Activated CD4-positive, alpha-beta T cell treated with anti-CD3 and anti-CD28 coated beads for 36 hours (primary cell): ENCODE results near the gene MEGF11. TPM values are rescaled to one million over a fixed set of nuclear protein-coding genes. Genes with fewer than 3 reads are reported as not detected.

Source experiments
- ATAC-seq: fragments of 200-7000 bp; cut with Tn5 transposase; one replicate; pipeline ENCODE4 v1.10.0; 2021; ENCODE audit warnings: mild to moderate bottlenecking, moderate library complexity
- CTCF ChIA-PET: fragments of 350-600 bp; sonication (Branson Sonifier 250); formaldehyde crosslinking; loops from one replicate; lab custom pipeline; 2021; ENCODE audit warnings: antibody characterized with exemption; lab: Charles Lee
- POLR2A ChIA-PET: fragments of 350-600 bp; sonication (Branson Sonifier 250); formaldehyde crosslinking; loops from one replicate; lab custom pipeline; 2021; ENCODE audit warnings: antibody characterized with exemption, inconsistent platforms; lab: Charles Lee
- DNase-seq: peaks from one replicate; pipeline ENCODE4 v3.0.0-alpha.2; 2020
- H3K27ac Mint-ChIP-seq: one replicate; pipeline ENCODE4 v1.8.0; 2021; ENCODE audit warnings: mixed read lengths
- H3K27me3 Mint-ChIP-seq: one replicate; pipeline ENCODE4 v1.8.0; 2021; ENCODE audit warnings: mixed read lengths
- H3K36me3 Mint-ChIP-seq: one replicate; pipeline ENCODE4 v1.8.0; 2021; ENCODE audit warnings: low read depth, mixed read lengths
- H3K4me1 Mint-ChIP-seq: one replicate; pipeline ENCODE4 v1.8.0; 2021; ENCODE audit warnings: mixed read lengths
- H3K4me3 Mint-ChIP-seq: one replicate; pipeline ENCODE4 v1.8.0; 2021; ENCODE audit warnings: mild to moderate bottlenecking, moderate library complexity, mixed read lengths
- H3K9me3 Mint-ChIP-seq: one replicate; pipeline ENCODE4 v1.8.0; 2021; ENCODE audit warnings: low read depth, mixed read lengths
- intact Hi-C, 2 experiments: fragments of 100-400 bp; cut with DNase I in 1 of 2; cut with micrococcal nuclease in 1 of 2; formaldehyde crosslinking; loops; one replicate each; pipeline versions ENCODE4 v1.14.2 to v1.15.1; 2022 to 2024; cut with DNase I, micrococcal nuclease
- total RNA-seq, 2 experiments: library from RNA; stranded (reverse); gene quantifications; one replicate each; pipeline ENCODE4 v1.2.3, GENCODE V29; 2021

The MEGF11 gene
- total RNA-seq, 2 experiments from 2014 or later, result not detected

DNA sequence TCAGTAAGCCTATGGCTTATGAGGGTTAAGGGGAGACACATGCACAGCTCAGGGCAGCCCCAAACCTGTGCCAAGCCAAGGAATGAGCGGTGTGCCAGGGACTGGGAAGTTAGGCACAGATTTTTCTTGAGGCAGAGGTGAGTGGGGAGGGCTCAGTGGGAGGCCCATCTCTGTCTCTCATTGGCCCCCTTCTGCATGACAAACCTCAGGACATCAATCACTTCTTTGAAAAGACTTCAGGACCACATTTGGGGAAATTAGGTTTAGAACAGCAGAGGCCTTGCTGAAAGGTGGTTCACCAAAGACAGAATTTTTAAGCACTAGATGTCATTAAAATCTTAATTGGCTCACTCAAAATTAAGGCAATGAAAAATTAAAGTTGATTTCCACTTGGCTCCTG lies 327.1 kb downstream of the MEGF11 start:
- no peaks in the 10 kb centered on the region for H3K4me1 Mint-ChIP-seq
- ChIA-PET CTCF (no interaction called here), POLR2A (no interaction called here)
- H3K4me3 Mint-ChIP-seq, result no peak overlapping the region
- no peak overlapping the region for H3K27ac Mint-ChIP-seq
- intact Hi-C loops, result no loop called here
- ATAC-seq, result no peak
- no peaks in the 10 kb centered on the region for H3K36me3 Mint-ChIP-seq
- H3K9me3 Mint-ChIP-seq, result no peaks in the 10 kb centered on the region
- DNase-seq, result no peak
- no peaks in the 10 kb centered on the region for H3K27me3 Mint-ChIP-seq

DNA sequence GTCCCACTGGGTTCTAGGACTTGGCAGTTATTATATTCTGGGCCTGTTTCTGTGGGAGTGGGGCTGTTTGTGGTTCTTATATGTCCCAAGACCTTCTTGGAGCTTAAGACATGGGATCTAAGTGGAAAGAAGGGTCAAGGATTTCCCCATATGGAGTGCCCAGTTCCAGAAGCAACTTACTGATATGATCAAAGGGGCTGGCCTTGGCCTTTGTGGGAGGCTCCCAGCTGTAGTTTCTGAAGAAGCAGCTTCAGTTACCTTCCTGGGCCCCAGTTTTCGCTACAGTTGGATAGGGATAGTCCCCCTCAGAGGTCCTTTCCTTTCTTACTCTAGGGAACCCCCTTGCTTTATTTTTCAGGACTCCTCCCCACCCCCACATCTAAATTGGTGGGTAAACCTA lies 328.2 kb downstream of the MEGF11 start:
- intact Hi-C loops, result no loop called here
- POLR2A ChIA-PET, result no interaction called here
- CTCF ChIA-PET, result interaction anchor here (0.6 kb wide), 1 partner anchor 261 kb away, joined by 3 read pairs; no protein-coding TSS in a partner anchor
- no peaks in the 10 kb centered on the region for H3K9me3 Mint-ChIP-seq
- H3K4me1 Mint-ChIP-seq, result no peaks in the 10 kb centered on the region
- DNase-seq, result no peak
- no peak overlapping the region for H3K4me3 Mint-ChIP-seq
- no peaks in the 10 kb centered on the region for H3K36me3 Mint-ChIP-seq
- no peak overlapping the region for H3K27ac Mint-ChIP-seq
- ATAC-seq, result no peak
- no peaks in the 10 kb centered on the region for H3K27me3 Mint-ChIP-seq

DNA sequence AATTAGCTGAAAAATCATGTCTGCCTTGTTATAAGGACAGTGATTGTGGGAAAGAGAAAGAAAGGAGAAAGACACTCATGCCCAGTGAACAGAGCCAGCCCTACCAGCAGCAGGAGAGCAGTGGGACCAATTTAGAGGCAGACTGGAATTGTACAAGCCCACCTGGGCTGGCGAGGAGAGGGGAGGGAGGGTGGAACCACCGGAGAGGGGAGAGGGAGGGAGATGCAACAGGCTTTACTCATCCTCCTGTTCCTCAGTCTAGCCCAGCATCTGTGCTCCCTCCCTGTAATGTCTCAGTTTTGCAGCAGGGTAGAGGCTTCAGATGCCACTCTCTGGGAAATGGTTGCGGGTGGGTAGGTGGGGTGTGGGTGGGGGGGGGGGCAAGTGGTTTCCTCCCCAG lies 329.5 kb downstream of the MEGF11 start:
- ChIA-PET POLR2A (no interaction called here), CTCF (no interaction called here)
- Mint-ChIP-seq H3K4me1 (no peaks in the 10 kb centered on the region), H3K27me3 (no peaks in the 10 kb centered on the region), H3K9me3 (no peaks in the 10 kb centered on the region), H3K4me3 (no peak overlapping the region), H3K36me3 (no peaks in the 10 kb centered on the region), H3K27ac (no peak overlapping the region)
- DNase-seq (no peak), ATAC-seq (no peak)
- intact Hi-C loops, result no loop called here

DNA sequence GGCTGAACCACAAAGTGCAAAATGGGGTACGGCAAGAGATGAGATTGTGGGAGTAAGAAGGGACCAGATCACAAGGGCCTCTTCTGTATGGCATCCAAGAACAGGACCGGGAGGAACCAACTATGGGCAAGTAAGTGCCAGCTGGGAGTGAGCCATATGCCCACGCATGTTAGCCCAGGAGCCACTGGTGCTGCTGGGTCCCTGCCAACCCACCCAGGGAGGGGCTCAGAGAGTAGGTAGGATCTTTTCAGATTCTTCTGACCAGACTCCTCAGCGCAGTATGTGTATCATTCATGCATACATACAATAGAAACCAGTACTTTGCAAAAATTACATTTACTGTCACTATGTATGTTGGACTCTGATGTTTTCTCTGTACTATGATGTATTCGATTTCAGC lies 330.3 kb downstream of the MEGF11 start:
- peaks cover 2% of the 10 kb centered on the region for H3K36me3 Mint-ChIP-seq

DNA sequence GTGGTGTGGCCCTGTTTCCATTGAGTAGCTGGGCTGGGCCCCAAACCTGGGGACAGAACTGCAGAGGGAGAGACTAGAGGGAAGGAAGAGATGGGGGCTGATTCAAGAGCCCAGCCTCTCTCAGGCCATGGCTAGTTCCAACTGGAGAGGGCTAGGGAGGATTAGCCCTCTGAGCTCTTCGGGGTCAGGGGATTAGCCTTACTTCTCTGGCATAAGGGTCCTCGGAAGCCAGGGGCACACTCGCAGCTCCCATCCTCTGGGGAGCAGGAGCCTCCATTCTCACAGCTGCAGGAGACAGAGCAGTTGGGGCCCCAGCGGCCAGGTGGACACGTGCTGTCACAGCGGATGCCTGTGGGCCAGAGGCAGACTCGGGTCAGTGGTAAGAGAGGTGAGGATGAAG lies 330.9 kb downstream of the MEGF11 start:
- DNase-seq (no peak), ATAC-seq (no peak)
- H3K36me3 Mint-ChIP-seq, result peaks cover 2% of the 10 kb centered on the region
- H3K9me3 Mint-ChIP-seq, result no peaks in the 10 kb centered on the region
- H3K27me3 Mint-ChIP-seq, result no peaks in the 10 kb centered on the region
- H3K4me3 Mint-ChIP-seq, result no peak overlapping the region
- POLR2A ChIA-PET, result no interaction called here
- CTCF ChIA-PET, result interaction anchor here (0.6 to 0.8 kb wide), 2 partner anchors 286 to 311 kb away, joined by 3 read pairs; no protein-coding TSS in a partner anchor
- H3K27ac Mint-ChIP-seq, result no peak overlapping the region
- peaks cover 12% of the 10 kb centered on the region for H3K4me1 Mint-ChIP-seq
- intact Hi-C loops, result no loop called here

More for the DNA sequence above, 330.3 kb downstream of the MEGF11 start:
- no peak overlapping the region for H3K4me3 Mint-ChIP-seq
- ATAC-seq (no peak), DNase-seq (no peak)
- ChIA-PET CTCF (interaction anchor here (0.6 kb wide), 1 partner anchor 286 kb away, joined by 3 read pairs; no protein-coding TSS in a partner anchor), POLR2A (no interaction called here)
- H3K27me3 Mint-ChIP-seq, result no peaks in the 10 kb centered on the region
- peaks cover 6% of the 10 kb centered on the region for H3K4me1 Mint-ChIP-seq
- H3K9me3 Mint-ChIP-seq, result no peaks in the 10 kb centered on the region
- no peak overlapping the region for H3K27ac Mint-ChIP-seq
- intact Hi-C loops, result no loop called here

DNA sequence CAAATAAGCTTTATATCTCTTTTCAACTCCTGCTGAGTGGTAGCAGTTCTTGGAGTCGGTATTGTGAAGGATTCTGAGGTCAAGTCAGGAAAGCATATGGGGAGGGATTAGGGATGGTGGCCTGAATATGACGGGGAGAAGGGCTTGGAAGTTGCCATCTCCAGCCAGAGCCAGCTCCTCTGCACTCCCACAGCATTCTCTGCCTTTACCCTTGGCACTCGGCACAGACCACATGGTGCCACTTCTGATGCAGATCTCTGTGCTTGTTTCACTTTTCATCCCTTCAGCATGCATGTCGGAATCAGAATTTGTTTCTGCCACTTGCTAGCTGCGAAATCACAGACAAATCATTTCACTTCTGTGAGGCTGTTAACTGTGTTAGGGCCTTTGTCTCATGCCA lies 331.8 kb downstream of the MEGF11 start:
- ATAC-seq, result no peak
- CTCF ChIA-PET, result interaction anchor here (0.8 to 1.3 kb wide), 2 partner anchors 42 to 312 kb away, joined by 3 read pairs; no protein-coding TSS in a partner anchor
- no peak overlapping the region for H3K27ac Mint-ChIP-seq
- H3K4me3 Mint-ChIP-seq, result no peak overlapping the region
- H3K27me3 Mint-ChIP-seq, result no peaks in the 10 kb centered on the region
- peaks cover 2% of the 10 kb centered on the region for H3K36me3 Mint-ChIP-seq
- H3K9me3 Mint-ChIP-seq, result no peaks in the 10 kb centered on the region
- POLR2A ChIA-PET, result no interaction called here
- peaks cover 20% of the 10 kb centered on the region for H3K4me1 Mint-ChIP-seq
- no peak for DNase-seq
- intact Hi-C loops, result no loop called here

DNA sequence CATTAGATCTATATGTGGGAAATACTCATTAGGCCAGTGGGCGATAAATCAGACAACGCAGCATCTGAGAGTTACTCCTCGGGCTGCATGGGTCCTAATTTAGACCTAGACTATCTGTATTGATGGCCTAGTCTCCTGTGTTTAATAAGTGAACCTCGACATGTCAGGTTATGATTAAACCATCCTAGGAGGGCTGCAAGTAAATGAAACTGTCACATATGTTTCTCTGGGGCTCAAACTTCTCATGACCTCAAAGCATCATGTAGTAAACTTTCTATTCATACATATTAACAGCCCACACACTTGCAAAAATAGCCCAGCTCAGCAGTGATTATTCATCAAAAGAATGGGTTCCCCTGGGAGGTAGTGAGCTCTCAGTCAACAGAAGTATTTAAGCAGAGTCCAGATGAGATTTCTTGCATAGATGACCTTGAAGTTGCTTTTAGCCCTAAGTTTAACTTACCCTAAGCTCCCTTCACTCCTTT lies 332.7 kb downstream of the MEGF11 start:
- Mint-ChIP-seq H3K9me3 (no peaks in the 10 kb centered on the region), H3K4me1 (peaks cover 29% of the 10 kb centered on the region), H3K36me3 (peaks cover 2% of the 10 kb centered on the region), H3K4me3 (no peak overlapping the region), H3K27me3 (no peaks in the 10 kb centered on the region), H3K27ac (no peak overlapping the region)
- DNase-seq (no peak), ATAC-seq (no peak)
- CTCF ChIA-PET, result interaction anchor here (1.3 kb wide), 1 partner anchor 41 kb away, joined by 3 read pairs; no protein-coding TSS in a partner anchor
- POLR2A ChIA-PET, result interaction anchor here (0.7 kb wide), 1 partner anchor 219 kb away, joined by 3 read pairs; no protein-coding TSS in a partner anchor
- intact Hi-C loops, result no loop called here

DNA sequence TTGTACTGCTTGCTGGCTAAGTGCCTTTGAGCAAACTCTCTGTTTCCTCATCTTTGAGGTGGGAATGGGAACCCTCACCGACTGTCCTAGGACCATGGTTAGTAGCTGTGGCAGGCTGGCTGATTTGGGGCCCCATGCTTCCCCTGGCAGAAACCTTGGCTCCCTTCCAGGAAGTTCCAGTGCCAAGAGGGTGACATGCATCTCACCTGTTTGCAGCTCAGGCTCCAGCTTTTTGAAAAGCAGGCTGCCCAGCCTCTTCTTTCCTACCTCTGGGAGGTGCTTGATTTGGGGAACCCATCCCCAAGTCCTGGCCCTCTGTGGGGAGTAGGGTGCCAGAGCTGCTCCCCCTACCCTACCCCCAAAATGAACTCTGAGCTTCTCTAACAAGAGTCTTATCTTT lies 333.4 kb downstream of the MEGF11 start:
- no peaks in the 10 kb centered on the region for H3K27me3 Mint-ChIP-seq
- H3K4me3 Mint-ChIP-seq, result no peak overlapping the region
- H3K27ac Mint-ChIP-seq, result no peak overlapping the region
- H3K4me1 Mint-ChIP-seq, result peaks cover 31% of the 10 kb centered on the region
- DNase-seq, result no peak
- H3K36me3 Mint-ChIP-seq, result peaks cover 2% of the 10 kb centered on the region
- intact Hi-C loops, result no loop called here
- no peaks in the 10 kb centered on the region for H3K9me3 Mint-ChIP-seq
- ChIA-PET POLR2A (no interaction called here), CTCF (no interaction called here)
- no peak for ATAC-seq

DNA sequence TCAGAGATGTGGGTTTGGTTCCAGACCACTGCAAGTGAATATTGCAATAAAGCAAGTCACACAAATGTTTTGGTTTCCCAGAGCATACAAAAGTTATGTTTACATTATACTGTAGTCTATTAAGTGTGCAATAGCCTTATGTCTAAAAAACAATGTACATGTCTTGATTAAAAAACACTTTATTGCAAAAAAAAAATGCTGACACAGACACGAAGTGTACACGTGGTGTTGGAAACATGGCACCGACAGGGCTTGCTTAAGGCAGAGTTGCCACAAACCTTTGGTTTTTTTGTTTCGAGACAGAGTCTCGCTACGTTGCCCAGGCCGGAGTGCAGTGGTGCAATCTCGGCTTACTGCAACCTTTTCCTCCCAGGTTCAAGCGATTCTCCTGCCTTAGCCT lies 334.2 kb downstream of the MEGF11 start:
- H3K9me3 Mint-ChIP-seq, result no peaks in the 10 kb centered on the region
- intact Hi-C loops, result loop anchor here in 1 of 2 experiments (5.0 kb wide), 1 partner anchor 47 kb away; no protein-coding TSS in a partner anchor
- DNase-seq (no peak), ATAC-seq (no peak)
- peaks cover 2% of the 10 kb centered on the region for H3K36me3 Mint-ChIP-seq
- ChIA-PET CTCF (interaction anchor here (1.6 kb wide), 1 partner anchor 50 kb away, joined by 5 read pairs; the partner anchor contains the start of gene RAB11A), POLR2A (no interaction called here)
- no peak overlapping the region for H3K4me3 Mint-ChIP-seq
- H3K4me1 Mint-ChIP-seq, result peaks cover 31% of the 10 kb centered on the region
- H3K27me3 Mint-ChIP-seq, result no peaks in the 10 kb centered on the region
- no peak overlapping the region for H3K27ac Mint-ChIP-seq

DNA sequence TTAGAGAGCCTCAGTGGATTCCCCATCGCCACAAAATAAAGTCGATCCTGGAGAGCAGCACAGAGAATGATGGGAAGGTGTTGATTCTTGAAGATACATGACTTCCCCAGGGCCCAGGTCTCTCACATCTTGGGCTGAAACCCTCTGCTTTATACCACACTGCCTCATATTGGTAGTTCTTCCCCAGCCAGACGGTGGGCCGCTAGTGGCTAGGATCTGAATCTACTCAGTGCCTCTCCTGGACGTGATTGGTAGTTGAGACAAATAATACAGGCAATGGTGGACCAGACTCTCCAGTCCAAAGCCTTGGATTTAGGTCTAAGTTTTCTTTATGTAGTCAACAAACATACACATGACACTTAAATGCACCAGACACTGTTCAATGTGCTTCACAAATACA lies 334.6 kb downstream of the MEGF11 start:
- H3K36me3 Mint-ChIP-seq, result peaks cover 2% of the 10 kb centered on the region

DNA sequence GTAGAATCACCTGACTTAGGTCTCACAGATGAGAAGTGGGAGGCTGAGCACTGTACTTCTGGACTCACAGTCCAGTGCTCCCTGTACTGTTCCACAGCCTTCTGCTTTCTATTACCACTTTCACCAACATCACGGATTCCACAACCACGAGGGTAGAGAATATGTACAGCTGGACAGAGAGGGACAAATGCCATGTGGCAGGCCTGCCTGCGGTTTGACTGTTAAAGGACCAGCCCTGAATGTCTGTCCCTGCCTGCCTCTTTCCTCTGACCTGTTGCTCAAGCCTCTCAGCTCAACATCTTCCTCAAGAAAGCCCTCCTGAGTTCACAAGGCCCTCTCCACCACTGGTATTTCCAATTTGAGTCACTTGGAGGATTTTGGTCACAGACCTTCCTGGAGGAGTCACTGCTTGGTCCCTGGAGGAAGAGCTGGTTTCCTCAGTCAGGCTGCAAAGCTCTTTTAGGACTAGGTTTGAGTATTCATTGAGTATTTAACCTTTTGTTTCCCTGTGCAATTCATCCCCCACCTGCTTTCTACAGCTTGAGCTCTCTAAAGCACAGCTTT lies 335.1 kb downstream of the MEGF11 start:
- ChIA-PET POLR2A (no interaction called here), CTCF (interaction anchor here (0.6 to 1.6 kb wide), 2 partner anchors 49 to 124 kb away, joined by 3 to 5 read pairs; partner anchors contain the start of gene RAB11A)
- no peak for DNase-seq

More for the DNA sequence above, 334.6 kb downstream of the MEGF11 start:
- no peak for ATAC-seq
- Mint-ChIP-seq H3K4me1 (peaks cover 31% of the 10 kb centered on the region), H3K27ac (no peak overlapping the region), H3K4me3 (no peak overlapping the region), H3K27me3 (no peaks in the 10 kb centered on the region), H3K9me3 (no peaks in the 10 kb centered on the region)
- POLR2A ChIA-PET, result no interaction called here
- CTCF ChIA-PET, result interaction anchor here (0.6 to 1.6 kb wide), 2 partner anchors 50 to 125 kb away, joined by 3 to 5 read pairs; partner anchors contain the start of gene RAB11A
- no peak for DNase-seq
- intact Hi-C loops, result loop anchor here in 1 of 2 experiments (5.0 kb wide), 1 partner anchor 47 kb away; no protein-coding TSS in a partner anchor

More for the DNA sequence above, 335.1 kb downstream of the MEGF11 start:
- peaks cover 31% of the 10 kb centered on the region for H3K4me1 Mint-ChIP-seq
- intact Hi-C loops, result loop anchor here in 1 of 2 experiments (5.0 kb wide), 1 partner anchor 46 kb away; no protein-coding TSS in a partner anchor
- H3K27ac Mint-ChIP-seq, result no peak overlapping the region
- H3K36me3 Mint-ChIP-seq, result peaks cover 2% of the 10 kb centered on the region
- H3K27me3 Mint-ChIP-seq, result no peaks in the 10 kb centered on the region
- H3K4me3 Mint-ChIP-seq, result no peak overlapping the region
- no peaks in the 10 kb centered on the region for H3K9me3 Mint-ChIP-seq
- ATAC-seq, result peak; percentile 15
